ENCODE data around the gene MRTFB. TPM values are rescaled to one million over a fixed set of nuclear protein-coding genes. Genes with fewer than 3 reads are reported as not detected.

The MRTFB gene
- total and polyA plus RNA-seq, 2 of the 13 experiments (the other 11 are each of a cell fraction or from before 2014, with no cell fraction given): 11.4 to 14.0 TPM

DNA sequence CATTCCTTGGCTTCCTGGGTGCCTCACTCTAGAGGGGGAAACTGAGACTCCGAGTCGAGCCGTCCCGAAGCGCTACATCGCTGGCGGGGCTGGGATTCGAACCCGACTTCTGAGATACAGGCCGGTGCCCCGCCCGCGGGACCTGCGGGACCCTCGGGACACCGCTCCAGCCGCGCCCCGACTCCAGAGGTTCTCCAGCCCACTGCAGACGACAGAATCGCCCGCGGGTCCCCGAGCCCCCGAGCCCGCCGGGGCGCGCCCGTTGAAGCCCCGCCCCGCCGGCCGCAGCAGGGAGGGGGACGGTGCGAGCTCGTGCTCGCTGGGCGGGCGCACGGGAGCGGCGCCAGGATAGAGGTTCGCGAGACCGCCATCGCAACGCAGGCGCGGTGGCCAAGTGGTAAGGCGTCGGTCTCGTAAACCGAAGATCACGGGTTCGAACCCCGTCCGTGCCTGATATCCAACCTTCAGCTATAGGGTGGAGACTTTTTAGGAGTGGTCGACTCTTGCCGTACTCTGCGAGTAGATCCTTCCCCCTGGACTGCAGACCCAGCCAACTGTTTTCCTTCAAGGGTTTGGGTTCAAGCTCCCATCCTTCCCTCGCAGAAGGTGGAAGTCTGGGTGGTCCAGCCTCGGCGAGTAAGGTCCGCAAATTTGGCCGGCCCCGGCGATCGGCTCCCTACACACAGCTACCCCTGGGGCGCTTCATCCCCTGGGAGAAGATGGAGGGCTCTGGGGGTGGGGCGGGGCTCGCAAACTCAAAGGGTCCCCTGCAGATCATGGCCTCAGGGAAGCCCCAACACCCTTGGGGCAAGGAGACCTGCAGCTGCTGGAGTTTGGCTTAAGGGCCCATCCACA is 214.6 kb downstream of the MRTFB start (continued):
- TF ChIP-seq, protein P1, sequence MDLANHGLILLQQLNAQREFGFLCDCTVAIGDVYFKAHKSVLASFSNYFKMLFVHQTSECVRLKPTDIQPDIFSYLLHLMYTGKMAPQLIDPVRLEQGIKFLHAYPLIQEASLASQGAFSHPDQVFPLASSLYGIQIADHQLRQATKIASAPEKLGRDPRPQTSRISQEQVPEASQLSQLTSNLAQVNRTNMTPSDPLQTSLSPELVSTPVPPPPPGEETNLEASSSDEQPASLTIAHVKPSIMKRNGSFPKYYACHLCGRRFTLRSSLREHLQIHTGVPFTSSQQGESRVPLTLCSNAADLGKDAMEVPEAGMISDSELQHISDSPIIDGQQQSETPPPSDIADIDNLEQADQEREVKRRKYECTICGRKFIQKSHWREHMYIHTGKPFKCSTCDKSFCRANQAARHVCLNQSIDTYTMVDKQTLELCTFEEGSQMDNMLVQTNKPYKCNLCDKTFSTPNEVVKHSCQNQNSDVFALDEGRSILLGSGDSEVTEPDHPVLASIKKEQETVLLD (CRISPR knock-in tag; IDR thresholded peaks at IDR 0.05; ENCODE audit: low read depth): 0 out of 2 replicates have a peak, but pooled peaks have one; percentile 41
- TF ChIP-seq, protein P2, sequence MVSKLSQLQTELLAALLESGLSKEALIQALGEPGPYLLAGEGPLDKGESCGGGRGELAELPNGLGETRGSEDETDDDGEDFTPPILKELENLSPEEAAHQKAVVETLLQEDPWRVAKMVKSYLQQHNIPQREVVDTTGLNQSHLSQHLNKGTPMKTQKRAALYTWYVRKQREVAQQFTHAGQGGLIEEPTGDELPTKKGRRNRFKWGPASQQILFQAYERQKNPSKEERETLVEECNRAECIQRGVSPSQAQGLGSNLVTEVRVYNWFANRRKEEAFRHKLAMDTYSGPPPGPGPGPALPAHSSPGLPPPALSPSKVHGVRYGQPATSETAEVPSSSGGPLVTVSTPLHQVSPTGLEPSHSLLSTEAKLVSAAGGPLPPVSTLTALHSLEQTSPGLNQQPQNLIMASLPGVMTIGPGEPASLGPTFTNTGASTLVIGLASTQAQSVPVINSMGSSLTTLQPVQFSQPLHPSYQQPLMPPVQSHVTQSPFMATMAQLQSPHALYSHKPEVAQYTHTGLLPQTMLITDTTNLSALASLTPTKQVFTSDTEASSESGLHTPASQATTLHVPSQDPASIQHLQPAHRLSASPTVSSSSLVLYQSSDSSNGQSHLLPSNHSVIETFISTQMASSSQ (IDR thresholded peaks at IDR 0.05; ENCODE audit: low read depth): peak; percentile 64
- TF ChIP-seq, protein P2 (CRISPR knock-in tag; IDR thresholded peaks at IDR 0.05; ENCODE audit: borderline replicate concordance): peak; percentile 89
- TF ChIP-seq, protein P3, sequence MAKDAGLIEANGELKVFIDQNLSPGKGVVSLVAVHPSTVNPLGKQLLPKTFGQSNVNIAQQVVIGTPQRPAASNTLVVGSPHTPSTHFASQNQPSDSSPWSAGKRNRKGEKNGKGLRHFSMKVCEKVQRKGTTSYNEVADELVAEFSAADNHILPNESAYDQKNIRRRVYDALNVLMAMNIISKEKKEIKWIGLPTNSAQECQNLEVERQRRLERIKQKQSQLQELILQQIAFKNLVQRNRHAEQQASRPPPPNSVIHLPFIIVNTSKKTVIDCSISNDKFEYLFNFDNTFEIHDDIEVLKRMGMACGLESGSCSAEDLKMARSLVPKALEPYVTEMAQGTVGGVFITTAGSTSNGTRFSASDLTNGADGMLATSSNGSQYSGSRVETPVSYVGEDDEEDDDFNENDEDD (CRISPR knock-in tag; IDR thresholded peaks at IDR 0.05; ENCODE audit: borderline replicate concordance): peak; percentile 87
- TF ChIP-seq HNRNPK (IDR thresholded peaks at IDR 0.05; ENCODE audit: low read depth, low read length, poor library complexity, severe bottlenecking) (peak; percentile 19), KMT2A (CRISPR knock-in tag; IDR thresholded peaks at IDR 0.05) (peak; percentile 79), HDAC2 (CRISPR knock-in tag; IDR thresholded peaks at IDR 0.05) (peak; percentile 91), ZNF530 (CRISPR knock-in tag; IDR thresholded peaks at IDR 0.05; ENCODE audit: low read depth) (no peak), MXD4 (CRISPR knock-in tag; IDR thresholded peaks at IDR 0.05) (peak; percentile 93), ZNF605 (CRISPR knock-in tag; IDR thresholded peaks at IDR 0.05) (peak; percentile 73; the same call in 1 of the 2 replicates), ZNF446 (CRISPR knock-in tag; IDR thresholded peaks at IDR 0.05) (peak; percentile 58; the same call in 1 of the 2 replicates)
- TF ChIP-seq, protein P4, sequence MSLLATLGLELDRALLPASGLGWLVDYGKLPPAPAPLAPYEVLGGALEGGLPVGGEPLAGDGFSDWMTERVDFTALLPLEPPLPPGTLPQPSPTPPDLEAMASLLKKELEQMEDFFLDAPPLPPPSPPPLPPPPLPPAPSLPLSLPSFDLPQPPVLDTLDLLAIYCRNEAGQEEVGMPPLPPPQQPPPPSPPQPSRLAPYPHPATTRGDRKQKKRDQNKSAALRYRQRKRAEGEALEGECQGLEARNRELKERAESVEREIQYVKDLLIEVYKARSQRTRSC (CRISPR knock-in tag; IDR thresholded peaks at IDR 0.05; ENCODE audit: low read depth): peak; percentile 91; the same call in 1 of the 2 replicates
- TF ChIP-seq, protein P5, sequence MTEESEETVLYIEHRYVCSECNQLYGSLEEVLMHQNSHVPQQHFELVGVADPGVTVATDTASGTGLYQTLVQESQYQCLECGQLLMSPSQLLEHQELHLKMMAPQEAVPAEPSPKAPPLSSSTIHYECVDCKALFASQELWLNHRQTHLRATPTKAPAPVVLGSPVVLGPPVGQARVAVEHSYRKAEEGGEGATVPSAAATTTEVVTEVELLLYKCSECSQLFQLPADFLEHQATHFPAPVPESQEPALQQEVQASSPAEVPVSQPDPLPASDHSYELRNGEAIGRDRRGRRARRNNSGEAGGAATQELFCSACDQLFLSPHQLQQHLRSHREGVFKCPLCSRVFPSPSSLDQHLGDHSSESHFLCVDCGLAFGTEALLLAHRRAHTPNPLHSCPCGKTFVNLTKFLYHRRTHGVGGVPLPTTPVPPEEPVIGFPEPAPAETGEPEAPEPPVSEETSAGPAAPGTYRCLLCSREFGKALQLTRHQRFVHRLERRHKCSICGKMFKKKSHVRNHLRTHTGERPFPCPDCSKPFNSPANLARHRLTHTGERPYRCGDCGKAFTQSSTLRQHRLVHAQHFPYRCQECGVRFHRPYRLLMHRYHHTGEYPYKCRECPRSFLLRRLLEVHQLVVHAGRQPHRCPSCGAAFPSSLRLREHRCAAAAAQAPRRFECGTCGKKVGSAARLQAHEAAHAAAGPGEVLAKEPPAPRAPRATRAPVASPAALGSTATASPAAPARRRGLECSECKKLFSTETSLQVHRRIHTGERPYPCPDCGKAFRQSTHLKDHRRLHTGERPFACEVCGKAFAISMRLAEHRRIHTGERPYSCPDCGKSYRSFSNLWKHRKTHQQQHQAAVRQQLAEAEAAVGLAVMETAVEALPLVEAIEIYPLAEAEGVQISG (CRISPR knock-in tag; IDR thresholded peaks at IDR 0.05): peak; percentile 90
- TF ChIP-seq, protein P6, sequence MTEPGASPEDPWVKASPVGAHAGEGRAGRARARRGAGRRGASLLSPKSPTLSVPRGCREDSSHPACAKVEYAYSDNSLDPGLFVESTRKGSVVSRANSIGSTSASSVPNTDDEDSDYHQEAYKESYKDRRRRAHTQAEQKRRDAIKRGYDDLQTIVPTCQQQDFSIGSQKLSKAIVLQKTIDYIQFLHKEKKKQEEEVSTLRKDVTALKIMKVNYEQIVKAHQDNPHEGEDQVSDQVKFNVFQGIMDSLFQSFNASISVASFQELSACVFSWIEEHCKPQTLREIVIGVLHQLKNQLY (CRISPR knock-in tag; IDR thresholded peaks at IDR 0.05): peak; percentile 44; the same call in 1 of the 2 replicates

All from HepG2 (cell line).